NCI-H2081 (cell line): ENCODE measurements around the gene SPTY2D1.
A peak's percentile ranks its signal among the peaks of the same experiment; 100 is the strongest.
"Not testable (repeated sequence)": the region's sequence is repeated elsewhere in the genome, so short reads cannot be mapped to it uniquely, and the experiment has no call there.

Experiments used
- DNase-seq, 2 experiments: peaks; one replicate each; lab custom pipeline; 2025; lab: John Stamatoyannopoulos, UW

The SPTY2D1 gene, protein sequence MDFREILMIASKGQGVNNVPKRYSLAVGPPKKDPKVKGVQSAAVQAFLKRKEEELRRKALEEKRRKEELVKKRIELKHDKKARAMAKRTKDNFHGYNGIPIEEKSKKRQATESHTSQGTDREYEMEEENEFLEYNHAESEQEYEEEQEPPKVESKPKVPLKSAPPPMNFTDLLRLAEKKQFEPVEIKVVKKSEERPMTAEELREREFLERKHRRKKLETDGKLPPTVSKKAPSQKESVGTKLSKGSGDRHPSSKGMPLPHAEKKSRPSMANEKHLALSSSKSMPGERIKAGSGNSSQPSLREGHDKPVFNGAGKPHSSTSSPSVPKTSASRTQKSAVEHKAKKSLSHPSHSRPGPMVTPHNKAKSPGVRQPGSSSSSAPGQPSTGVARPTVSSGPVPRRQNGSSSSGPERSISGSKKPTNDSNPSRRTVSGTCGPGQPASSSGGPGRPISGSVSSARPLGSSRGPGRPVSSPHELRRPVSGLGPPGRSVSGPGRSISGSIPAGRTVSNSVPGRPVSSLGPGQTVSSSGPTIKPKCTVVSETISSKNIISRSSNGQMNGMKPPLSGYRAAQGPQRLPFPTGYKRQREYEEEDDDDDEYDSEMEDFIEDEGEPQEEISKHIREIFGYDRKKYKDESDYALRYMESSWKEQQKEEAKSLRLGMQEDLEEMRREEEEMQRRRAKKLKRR

DNA sequence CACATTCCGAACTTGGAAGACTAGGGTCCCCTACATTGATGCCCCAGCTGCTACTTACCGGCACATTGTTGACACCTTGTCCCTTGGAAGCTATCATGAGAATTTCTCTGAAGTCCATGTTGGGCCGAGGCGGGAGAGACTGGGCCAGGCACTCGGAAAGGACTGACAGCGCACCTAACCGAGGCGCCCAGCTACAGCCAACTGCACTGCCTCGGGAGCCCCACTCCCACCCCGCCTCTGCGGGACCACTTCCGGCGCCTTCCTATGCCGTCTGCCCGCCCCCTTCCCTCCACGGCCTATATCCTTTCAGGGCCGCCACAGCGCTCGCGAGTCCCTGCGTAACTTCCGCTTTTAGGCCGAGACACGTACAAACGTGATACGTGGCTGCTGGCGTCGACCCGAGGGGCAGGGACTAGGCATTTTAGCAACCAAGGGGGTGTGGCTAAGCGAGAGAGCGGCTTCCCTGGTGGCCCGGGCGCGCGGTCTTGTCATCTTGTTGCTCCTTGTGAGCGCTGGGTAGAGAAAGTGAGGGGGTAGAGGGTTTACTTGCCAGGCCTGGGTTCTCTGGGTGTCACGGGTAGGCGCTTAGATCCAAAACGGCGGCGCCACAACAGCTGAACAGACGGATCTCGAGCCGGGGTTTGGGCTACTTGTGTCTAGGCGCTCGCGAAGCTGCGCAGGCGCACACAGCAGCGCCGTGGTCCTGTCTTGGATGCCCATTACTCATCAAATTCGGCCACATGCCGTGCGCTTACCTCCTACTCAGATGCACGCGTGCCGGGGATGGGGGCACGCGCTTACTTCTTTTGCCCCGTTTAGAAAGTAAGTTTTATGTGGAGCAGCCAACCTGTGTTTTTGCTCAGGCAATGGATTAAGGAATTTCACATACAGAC is at the start of gene SPTY2D1:
SPTY2D1 (minus strand) TSS at position 203 of the 893 bp plus-strand sequence; CDS start at position 118, 85 bp downstream.
- DNase-seq = peak; percentile 98 to 99

DNA sequence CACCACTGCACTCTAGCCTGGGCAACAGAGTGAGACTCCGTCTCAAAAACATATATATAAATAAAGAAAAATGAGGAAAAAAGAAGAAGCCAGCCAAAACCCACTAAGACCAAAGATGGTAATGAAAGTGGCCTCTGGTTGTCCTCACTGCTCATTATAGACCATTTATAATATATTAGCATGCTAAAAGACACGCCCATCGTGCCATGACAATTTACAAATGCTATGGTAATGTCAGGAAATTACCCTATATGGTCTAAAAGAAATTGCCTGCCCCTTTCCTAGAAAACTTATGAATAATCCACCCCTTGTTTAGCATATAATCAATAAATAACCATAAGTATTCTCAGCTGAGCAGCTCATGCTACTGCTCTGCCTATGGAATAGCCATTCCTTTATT is 48.3 kb upstream of the SPTY2D1 start:
- no peak for DNase-seq

DNA sequence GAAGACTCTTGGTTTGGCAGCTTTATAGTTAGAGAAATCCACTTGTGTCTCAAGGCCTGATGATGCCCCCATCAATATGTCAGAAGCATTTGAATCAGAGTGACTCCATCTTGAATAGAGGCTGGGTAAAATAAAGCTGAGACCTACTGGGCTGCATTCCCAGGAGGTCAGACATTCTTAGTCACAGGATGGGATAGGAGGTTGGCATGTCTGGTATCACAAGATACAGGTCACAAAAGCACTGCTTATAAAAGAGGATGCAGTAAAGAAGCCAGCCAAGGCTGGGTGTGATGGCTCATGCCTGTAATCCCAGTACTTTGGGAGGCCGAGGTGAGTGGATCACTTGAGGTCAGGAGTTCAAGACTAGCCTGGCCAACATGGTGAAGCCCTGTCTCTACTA is 47.8 kb upstream of the SPTY2D1 start:
- DNase-seq = not testable (repeated sequence)

DNA sequence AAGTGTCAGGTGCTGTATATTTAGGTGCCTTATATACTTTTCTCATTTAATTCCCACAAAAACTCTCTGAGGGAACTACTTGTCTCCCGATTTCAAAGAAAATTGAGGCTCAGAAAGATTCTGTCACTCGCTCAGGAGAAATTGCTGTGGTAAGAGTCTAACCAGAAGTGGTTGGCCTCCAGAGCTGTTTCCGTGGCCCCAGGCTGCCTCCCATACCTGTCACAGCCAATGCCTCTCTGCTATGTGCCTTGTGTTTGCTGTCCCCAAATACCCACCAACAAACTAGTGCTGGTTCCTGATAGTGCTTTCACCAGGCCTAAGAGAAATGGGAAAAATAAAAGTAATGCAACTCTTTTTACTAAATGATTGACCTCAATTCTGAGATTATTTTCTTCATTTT is 43.4 kb upstream of the SPTY2D1 start:
- DNase-seq = no peak

DNA sequence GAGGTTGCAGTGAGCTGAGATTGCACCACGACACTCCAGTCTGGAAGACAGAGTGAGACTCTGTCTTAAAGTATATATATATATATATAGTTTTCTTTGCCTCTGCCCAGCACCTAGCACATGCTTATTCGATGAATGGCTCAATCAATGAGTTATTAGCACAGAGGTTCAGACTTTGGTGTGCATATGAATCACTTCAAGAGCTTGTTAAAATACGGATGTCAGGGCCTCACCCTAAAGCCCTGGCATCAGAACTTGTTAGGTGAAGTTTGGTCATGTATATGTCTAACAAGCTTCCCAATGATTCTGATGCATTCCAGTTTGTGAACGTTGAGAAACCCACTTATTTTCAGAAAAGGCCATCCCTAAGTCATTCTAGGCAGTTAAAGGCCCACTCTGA is 42.7 kb upstream of the SPTY2D1 start:
- no peak for DNase-seq

DNA sequence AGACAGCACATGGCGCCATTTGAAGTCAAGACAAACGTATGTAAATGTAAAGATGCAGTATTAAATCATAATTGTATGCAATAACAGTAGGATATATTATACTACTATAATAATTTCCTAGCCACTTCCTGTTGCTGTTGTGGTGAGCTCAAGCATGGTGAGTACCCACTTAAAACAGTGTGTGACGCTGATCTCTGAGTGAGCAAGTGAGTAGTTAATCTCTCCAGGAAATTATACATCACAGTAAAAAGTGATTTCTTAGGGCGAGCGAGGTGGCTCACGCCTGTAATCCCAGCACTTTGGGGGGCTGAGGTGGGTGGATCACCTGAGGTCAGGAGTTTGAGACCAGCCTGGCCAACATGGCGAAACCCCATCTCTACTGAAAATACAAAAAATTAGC is 38.1 kb upstream of the SPTY2D1 start:
- DNase-seq = not testable (repeated sequence)

DNA sequence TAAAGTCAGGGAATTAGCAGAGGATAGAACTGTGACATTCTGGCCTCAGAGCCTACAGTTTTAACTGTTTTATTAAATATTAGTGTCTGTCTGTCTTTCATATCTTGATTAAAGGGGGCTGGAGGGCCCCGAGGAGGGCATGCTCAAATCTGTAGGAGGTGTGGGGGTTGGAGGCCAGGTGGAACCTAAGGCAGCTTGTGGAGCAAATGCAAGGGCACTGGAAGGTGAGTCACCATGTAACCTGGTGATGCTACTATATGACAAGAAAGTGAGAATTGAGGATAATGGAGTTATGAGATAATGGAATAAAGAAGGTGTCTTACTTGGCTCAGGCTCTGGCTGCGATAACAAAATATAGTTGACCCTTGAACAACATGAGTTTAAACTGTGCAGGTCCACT is 37.1 kb upstream of the SPTY2D1 start:
- DNase-seq = no peak

DNA sequence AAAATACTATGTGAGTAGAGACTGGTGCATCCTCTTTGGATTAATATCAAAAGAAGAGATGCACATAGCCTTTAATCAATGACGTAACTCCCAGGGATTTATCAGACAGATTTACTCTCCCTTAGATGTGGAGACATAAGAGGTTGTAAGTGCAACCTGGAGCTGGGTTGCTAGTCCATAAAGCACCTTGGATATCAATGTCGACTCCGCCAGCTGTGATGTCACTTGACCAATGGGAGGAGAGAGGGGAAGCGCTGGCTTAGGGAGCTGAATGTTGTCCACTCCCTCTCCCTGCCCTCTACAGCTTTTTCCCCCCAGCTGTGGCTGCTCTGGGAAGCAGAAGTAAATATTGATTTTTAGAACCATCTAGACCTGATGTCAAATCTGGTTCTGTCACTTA is 35.6 kb upstream of the SPTY2D1 start:
- DNase-seq = no peak

DNA sequence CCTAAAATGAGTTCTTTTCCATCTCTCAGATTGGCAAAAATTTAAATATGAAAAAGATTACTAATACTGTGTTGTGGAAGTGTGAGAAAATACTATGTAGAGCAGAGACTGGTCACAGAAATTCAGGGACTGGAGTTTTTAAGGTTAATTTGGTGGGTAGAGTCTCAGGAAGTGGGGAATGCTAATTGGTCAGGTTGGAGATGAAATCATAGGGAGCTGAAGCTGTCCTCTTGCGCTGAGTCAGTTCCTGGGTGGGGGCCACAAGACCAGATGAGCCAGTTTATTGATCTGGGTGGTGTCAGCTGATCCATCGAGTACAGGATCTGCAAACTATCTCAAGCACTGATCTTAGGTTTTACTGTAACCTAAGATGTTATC is 35.1 kb upstream of the SPTY2D1 start:
- DNase-seq = no peak

DNA sequence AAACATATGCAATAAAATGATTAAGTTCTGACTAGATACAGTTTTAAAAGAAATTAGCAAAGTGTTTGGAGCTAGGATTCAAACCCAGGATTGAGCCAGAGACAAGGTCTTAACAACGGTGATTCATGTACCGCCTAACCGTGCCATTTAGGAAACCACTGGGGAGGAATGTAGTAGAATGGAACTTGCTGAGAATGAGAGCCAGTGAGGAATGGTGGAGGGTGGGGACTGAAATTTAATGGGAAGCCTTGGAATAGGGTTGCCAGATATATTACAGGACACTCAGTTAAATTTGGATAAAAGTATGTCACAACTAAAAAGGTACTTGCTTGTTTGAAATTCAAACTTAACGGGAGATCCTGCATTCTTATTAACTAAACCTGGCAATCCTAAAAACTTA is 34.0 kb upstream of the SPTY2D1 start:
- no peak for DNase-seq

DNA sequence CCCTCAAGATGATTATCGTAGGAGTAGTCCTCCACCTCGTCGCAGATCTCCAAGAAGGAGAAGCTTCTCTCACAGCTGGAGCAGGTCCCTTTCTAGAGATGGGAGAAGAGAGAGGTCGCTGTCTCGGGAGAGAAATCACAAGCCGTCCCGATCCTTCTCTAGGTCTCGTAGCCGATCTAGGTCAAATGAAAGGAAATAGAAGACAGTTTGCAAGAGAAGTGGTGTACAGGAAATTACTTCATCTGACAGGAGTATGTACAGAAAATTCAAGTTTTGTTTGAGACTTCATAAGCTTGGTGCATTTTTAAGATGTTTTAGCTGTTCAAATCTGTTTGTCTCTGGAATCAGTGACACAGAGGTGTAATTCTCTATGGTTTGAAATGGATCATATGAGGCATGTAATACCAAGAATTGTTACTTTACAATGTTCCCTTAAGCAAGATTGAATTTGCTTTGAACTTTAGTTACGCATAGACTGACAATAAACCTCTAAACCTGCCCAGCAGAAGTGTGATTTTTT is 31.3 kb upstream of the SPTY2D1 start:
- DNase-seq = not testable (repeated sequence)

DNA sequence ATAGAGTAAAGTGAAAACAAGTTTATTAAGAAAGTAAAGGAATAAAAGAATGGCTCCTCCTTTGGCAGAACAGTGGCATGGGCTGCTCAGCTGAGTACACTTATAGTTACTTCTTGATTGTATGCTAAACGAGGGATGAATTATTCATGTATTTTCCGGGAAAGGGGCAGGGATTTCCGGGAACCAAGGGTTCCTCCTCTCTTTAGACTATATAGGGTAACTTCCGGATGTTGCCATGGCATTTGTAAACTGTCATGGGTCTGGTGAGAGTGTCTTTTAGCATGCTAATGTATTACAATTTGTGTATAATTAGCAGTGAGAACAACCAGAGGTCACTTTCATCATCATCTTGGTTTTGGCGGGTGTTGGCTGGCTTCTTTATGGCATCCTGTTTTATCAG is 23.5 kb upstream of the SPTY2D1 start:
- DNase-seq = no peak

DNA sequence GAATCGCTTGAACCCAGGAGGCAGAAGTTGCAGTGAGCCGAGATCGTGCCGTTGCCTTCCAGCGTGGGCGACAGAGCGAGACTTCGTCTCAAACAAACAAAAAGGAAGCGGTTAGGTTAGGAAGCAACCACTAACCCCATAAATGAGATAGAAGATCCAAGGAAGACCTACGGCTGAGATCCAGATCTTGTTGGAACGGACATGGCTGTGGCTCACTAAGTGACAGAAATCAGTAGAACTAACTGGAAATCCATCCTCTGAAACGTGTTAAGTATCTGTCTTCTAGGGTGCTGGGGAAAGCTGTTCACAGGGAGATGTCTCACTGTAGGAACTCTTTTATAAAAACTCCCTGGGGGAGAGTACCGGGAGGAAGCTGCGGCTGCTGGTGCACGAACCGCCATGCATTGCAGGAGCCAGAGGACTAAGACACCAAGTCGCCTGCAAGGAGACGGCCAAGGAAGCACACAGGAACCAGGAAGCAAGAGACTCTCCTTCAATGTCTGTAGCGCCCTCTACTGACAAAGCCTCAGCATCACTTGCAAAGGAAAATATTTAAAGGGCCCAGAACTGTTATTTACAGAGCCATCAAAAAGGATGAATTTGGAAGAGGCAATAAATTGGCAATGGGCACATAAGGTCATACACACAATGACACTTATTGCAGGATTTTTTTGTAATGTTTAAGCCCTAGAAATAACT is 16.9 kb upstream of the SPTY2D1 start:
- DNase-seq = peak in 1 of 2 experiments; percentile 8

DNA sequence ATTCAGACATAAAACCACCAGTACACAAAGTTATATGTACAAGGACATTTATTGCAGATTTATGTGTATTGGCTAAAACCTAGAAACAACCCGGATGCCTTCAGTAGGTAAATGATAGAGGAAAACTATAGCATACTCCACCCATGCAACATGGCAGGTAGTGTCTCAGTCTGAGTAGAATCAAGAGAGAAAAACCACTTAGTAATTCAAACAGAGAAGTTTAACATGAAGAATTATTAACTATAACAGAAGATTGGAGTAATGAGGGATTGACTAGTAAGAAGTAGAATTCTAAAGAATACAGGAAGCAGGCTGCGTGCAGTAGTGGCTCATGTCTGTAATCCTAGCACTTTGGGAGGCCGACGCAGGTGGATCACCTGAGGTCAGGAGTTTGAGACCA is 16.2 kb upstream of the SPTY2D1 start:
- DNase-seq = no peak

DNA sequence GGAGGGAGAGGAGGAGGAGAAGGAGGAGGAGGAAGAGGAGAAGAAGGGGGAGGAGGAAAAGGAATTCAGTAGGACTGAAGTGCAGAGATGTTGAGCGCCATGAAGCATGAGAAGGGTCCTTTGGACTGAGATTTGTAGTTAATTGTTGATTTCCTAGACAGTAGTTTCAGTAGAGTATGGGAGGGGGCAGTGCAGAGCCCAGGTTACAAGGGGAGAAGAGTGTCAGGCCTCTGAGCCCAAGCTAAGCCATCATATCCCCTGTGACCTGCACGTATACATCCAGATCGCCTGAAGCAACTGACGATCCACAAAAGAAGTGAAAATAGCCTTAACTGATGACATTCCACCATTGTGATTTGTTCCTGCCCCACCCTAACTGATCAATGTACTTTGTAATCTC is 8.9 kb upstream of the SPTY2D1 start:
- not testable (repeated sequence) for DNase-seq

DNA sequence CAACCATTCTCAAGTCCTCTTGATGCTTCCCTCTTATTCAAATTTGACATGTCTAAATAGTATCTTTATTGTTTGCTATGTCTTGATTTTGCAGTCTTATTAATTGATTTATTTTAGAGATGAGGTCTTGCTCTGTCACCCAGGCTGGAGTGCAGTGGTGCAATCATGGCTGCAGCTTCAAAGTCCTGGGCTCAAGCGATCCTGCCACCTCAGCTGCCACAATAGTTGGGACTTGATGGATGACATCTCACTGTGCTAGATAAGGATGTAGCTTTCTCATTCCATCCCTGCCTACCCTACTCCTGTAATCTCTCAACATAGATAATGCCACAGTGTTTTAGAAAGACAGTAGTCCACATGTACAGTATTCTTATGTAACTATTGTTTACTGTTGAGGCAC is 7.5 kb upstream of the SPTY2D1 start:
- DNase-seq = no peak

DNA sequence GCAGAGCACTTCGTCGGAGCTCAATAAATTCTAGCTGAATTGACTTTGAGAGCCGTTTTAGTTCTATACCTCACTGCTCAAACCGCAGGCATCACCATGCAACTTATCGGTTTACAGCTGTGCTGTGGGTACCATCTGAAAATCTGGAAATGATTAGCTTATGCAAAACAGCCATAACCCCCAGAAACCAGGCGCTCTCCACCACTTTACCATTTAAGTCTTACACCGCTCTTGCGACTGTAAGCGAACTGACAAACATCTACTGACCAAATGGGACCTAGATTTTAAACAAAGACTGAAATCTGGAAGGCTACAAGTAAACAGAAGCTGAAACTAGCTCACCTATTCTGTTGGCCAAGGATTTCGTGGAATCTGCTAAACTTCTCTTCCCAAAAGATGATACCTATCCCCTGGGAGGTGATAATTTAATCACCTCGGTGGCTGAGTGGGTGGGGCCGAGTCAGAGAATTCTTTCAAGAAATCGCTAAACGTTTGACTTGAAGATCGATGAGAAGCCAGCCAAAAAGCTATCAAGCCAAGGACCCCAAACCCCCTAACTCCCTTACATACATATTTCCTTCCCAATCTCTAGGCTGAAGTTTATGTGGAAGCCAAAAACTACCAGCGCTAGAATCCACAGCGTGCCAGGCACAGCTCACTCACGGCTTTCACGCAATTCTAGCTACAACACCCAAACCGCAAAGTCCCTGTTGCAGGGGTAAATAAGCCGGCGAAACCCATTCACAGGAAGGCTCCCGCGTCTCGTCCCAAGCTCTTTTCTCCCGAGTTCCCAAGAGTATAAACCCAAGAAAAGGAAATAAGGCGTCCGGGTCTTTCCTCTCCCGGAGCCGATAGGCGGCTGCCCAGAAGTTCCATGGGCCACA is 644 bp downstream of the SPTY2D1 start:
- DNase-seq = no peak

DNA sequence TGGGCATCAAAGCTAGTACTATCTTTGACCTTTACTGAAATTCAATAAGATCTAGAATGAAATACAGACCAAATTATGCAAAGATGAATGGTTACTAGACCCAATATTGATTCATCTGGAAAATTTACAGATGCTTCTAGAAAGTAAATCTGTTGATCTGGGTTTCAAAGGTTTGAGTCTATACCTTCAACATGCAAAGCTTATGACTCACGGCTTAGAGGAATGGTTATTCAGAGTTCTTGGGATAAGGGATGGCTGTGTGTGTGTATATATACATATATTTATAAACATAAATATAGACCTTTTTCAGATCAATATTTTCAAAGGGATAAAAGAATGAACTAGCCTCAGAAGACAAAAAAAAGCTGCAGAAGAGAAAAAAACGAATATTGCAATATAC is 1.3 kb downstream of the SPTY2D1 start:
- DNase-seq = no peak

DNA sequence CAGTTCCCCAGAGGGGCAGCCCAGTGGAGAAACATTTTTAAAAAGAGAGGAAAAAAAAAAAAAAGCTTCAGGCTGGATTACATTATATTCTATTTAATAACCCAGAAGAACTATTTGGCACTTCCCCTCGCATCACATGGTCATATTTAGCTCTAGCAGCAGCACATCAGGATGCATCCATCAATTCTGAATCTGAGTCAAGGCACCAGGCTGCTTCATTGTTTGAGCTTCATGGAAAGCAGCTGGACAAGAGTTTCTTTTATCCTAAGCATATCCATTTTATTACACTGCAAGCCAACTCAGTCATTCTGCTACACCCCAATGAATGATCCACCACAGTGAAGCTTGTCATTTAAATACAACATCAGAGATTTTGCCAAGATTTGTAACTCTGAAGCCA is 10.0 kb downstream of the SPTY2D1 start:
- DNase-seq = no peak

DNA sequence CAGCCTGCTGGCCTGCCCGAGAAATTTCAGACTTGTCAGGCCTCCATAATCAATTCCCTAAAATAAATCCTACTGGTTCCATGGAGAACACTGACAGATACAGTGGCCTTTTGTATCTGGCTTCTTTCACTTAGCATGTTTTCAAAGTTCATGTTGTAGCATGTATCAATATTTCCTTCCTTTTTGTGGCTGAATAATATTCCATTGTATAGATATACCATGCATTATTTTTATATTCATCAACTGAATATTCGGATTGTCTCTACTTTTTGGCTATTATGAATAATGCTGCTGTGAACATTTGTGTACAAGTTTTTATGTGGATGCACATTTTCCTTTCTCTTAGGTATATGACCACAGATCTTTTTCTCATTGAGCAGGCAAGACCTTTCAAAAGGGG is 10.4 kb downstream of the SPTY2D1 start:
- no peak for DNase-seq
